GM10248 (cell line): ENCODE data around the gene SOAT1.
A peak's percentile ranks its signal among the peaks of the same experiment; 100 is the strongest.

Source experiments
- CTCF ChIA-PET: fragments of 300-600 bp; sonication (Branson Sonifier 250); formaldehyde crosslinking; extraction: SDS; loops from one replicate; lab custom pipeline; 2021; ENCODE audit warnings: antibody characterized with exemption; lab: Yijun Ruan, JAX
- POLR2A ChIA-PET: fragments of 350-650 bp; sonication (Branson Sonifier 250); formaldehyde crosslinking; extraction: SDS; loops from one replicate; lab custom pipeline; 2020; ENCODE audit warnings: antibody characterized with exemption; lab: Yijun Ruan, JAX
- DNase-seq: peaks from one replicate; pipeline ENCODE4 v3.0.0; 2012; ENCODE audit errors: extremely low spot score
- TF ChIP-seq, protein P1 (sequence below): IDR thresholded peaks from 2 replicates; pipeline ENCODE4 v1.5.1; 2012; ENCODE audit warnings: mild to moderate bottlenecking, low read depth; ENCODE audit errors: extremely low read depth, missing control alignments, control extremely low read depth

Gene SOAT1

DNA sequence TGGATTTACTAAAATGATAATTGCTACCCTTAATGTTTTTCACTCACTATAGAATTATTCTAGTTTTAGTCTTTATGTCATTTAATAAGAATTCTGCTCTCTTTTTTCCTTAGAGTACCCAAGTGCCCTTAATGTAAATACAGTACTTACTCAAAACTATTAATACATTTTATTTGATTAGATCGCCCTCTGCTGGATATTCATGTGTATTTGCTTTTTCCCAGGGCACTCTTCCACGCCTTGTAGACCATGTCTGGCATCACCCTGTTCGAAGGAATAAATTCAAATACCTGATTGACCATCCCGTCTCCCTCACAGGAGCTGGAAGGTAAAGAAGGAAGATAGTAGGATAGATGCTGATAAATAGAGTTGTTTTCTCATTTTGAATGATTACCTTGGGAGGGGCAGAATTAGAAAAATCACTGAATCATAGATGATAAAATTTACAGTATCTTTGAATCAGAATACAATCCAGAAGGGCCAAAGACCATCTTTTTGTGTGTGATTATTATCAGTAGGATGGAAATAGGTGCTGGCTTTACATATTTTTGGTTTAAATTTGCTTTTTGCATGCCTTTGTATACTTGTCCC lies 76.2 kb downstream of the SOAT1 start:
- CTCF ChIA-PET, result interaction anchor here (0.6 to 6.9 kb wide), 16 partner anchors 11 to 363 kb away, joined by 3 to 89 read pairs (median 4); partner anchors contain the start of genes SOAT1 and TOR3A
- peak; percentile 64 for DNase-seq
- POLR2A ChIA-PET, result no interaction called here
- TF ChIP-seq, protein P1, sequence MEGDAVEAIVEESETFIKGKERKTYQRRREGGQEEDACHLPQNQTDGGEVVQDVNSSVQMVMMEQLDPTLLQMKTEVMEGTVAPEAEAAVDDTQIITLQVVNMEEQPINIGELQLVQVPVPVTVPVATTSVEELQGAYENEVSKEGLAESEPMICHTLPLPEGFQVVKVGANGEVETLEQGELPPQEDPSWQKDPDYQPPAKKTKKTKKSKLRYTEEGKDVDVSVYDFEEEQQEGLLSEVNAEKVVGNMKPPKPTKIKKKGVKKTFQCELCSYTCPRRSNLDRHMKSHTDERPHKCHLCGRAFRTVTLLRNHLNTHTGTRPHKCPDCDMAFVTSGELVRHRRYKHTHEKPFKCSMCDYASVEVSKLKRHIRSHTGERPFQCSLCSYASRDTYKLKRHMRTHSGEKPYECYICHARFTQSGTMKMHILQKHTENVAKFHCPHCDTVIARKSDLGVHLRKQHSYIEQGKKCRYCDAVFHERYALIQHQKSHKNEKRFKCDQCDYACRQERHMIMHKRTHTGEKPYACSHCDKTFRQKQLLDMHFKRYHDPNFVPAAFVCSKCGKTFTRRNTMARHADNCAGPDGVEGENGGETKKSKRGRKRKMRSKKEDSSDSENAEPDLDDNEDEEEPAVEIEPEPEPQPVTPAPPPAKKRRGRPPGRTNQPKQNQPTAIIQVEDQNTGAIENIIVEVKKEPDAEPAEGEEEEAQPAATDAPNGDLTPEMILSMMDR, result peak; percentile 71

DNA sequence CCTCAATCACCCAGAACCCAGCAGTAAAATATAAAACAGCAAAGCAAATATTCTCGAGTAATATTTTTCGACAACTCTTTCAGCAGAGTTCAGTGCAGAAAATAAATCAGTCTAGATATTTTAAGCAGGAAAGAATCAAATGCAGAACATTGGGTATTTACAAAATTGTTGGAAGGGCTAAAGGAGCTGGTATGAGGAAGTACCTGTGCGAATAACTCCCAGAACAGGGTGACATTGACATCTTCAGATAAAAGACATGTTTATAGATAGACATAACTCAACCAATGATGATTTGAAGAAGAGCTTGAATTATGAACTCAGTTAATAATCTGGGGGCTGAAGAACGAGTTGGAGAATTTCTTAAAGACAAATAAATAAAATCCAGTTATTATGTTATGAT lies 78.6 kb downstream of the SOAT1 start:
- CTCF ChIA-PET, result interaction anchor here (2.3 to 6.9 kb wide), 4 partner anchors 120 to 292 kb away, joined by 4 to 89 read pairs (median 28); partner anchors contain the start of gene TOR3A
- POLR2A ChIA-PET, result no interaction called here
- TF ChIP-seq, protein P1, result no peak

DNA sequence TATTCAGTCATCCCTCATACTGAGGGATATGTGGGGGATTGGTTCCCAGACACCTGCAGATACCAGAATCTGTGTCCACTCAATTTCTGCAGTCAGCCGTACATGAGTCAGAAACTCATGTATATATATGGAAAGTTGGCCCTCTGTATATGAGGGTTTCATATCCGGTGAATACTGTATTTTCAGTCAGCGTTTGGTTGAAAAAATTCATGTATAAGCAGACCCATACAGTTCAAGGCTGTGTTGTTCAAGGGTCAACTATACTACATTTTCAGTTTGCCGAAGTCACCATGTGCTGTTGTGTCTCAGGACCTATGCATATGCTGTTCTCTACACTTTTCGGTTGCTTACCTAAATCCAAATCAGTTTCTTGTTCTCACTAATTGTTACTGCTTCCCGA lies 82.6 kb downstream of the SOAT1 start:
- DNase-seq, result no peak
- ChIA-PET POLR2A (no interaction called here), CTCF (interaction anchor here (1.2 kb wide), 1 partner anchor 255 kb away, joined by 5 read pairs; no protein-coding TSS in a partner anchor)
- TF ChIP-seq, protein P1, result no peak

More for the DNA sequence above, 78.6 kb downstream of the SOAT1 start:
- DNase-seq, result no peak

DNA sequence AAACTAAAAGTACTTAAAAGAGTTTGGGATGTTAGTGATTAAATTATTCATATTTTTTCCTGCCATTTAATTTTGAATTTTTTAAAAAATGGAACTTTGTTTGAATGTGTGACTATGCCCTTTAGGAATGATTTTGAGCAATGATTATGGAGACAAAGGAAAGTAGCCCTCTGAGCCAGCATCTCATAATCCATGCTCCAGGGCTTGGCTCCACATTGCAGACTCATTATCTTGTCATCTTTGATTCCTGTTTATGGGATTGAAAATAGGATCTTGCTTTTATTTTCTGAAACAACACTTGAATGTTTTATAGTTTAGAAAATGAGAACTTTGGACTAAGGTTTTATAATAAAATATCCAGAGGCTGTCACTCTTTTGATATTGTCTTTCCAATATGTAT lies 86.7 kb downstream of the SOAT1 start:
- ChIA-PET POLR2A (no interaction called here), CTCF (no interaction called here)
- no peak for DNase-seq
- TF ChIP-seq, protein P1, result no peak

DNA sequence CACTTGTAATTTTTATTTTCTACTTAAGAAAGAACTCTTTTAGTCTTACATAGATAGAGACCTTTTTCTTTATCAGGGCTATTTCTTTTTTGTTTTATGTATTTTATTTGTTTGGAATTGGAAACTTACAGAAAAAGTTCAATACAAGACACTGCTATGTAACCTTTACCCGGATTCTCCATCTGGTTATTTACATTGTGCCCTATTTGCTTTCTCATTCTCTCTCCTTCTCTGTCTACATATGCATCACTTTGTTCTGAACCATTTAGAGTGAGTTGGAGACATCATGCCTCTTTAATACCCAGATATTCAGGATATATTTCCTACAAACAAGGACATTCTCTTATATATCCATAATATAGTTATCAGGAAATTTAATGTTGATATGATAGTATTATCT lies 90.4 kb downstream of the SOAT1 start:
- DNase-seq, result no peak
- TF ChIP-seq, protein P1, result no peak
- POLR2A ChIA-PET, result no interaction called here
- CTCF ChIA-PET, result no interaction called here

DNA sequence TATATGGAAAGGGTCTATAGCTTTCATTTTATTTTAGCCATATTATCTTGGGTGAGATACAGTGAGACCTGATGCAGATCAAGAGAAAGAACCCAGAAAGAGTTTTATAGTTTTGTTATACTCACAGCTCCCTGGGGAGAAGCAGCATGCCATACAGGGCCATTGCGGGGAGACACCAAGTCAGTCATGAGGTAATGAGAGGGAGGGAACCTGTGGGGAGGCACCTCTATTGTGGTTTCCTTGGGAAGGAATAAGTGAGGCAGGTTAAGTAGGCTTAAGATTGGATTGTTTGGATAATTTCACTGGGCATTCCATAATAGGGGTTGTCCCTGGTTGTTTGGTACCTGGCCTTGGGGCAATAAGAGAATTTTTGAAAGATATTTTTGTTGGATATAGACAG lies 91.9 kb downstream of the SOAT1 start:
- TF ChIP-seq, protein P1, result no peak
- ChIA-PET CTCF (interaction anchor here (0.8 kb wide), 1 partner anchor 11 kb away, joined by 3 read pairs; no protein-coding TSS in a partner anchor), POLR2A (no interaction called here)
- DNase-seq, result no peak
